NT2/D1 (cell line): ENCODE measurements around the gene SDK2.

Experiments
- SUZ12 ChIP-seq: IDR thresholded peaks from 2 replicates; pipeline ENCODE4 v1.6.1; 2011; ENCODE audit not compliant: insufficient read length, insufficient read depth; ENCODE audit errors: extremely low read depth
- YY1 ChIP-seq: IDR thresholded peaks from 2 replicates; pipeline ENCODE4 v1.6.1; 2011; ENCODE audit not compliant: insufficient read length, insufficient read depth
- ZNF274 ChIP-seq: IDR thresholded peaks from 2 replicates; pipeline ENCODE4 v1.6.1; 2011; ENCODE audit warnings: mild to moderate bottlenecking, low read depth, low read length

- no peak for TF ChIP-seq YY1
- TF ChIP-seq ZNF274: no peak
- TF ChIP-seq SUZ12: no peak
These were observed 197.6 kb downstream of the SDK2 start for GRCh38 chr17:73446617-73447016.
